GM13976 (cell line): ENCODE measurements around the gene PHC2.

ENCODE experiments used
- DNase-seq: peaks from one replicate; pipeline ENCODE4 v3.0.0; 2012; ENCODE audit warnings: low spot score
- in situ Hi-C: fragments of 300-500 bp; cut with MboI; formaldehyde crosslinking; loops from one replicate; pipeline ENCODE4 v1.12.0; 2022; ENCODE audit warnings: low sequenced_read_pairs, mixed read lengths, inconsistent platforms; ENCODE audit not compliant: unreplicated experiment
- TF ChIP-seq, protein P1 (sequence below): IDR thresholded peaks from 2 replicates; pipeline ENCODE4 v1.5.1; 2012; ENCODE audit warnings: borderline replicate concordance, mild to moderate bottlenecking; ENCODE audit not compliant: insufficient read depth; ENCODE audit errors: extremely low read depth, missing control alignments, control extremely low read depth

PHC2 gene

DNA sequence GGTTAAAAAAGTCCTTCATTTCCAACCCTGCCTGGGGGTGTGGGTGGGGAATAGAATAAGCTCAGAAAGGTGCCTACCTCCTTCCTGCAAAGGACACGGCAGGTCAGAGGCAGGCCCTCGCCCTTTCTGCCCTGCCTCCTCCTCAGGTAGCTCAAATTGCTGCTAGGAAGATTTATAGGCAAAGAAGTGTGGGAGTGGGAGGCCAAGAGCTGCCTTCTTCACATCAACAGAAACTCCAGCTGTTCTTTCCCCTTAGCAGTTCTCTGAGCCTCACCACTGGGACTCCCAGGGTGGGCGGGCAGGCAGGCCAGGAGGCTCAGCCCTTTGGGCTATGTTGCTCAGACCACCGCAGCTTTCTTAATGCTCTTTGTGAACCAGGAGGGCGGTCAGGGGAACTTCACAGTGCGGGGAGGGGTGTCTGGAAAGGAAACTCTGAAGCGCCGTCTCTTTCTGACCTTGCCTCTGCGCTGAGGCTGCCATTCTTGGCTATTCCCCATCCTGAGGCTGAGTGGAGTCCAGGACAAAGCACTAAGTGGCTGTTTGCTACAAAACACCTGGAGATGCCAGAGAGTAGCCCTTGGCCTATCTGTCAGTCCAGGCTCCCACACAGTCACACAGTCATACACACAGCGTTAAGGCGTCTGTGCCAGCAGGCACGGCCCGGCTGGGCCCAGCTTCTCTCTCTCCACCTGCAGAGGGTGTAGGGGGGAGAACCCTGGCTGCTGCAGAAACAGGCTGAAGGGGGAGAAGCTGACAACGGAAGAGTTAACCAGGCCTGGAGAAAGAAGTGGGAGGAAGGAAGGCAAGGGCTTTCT lies 107.0 kb downstream of the PHC2 start:
- in situ Hi-C loops, result no loop called here
- TF ChIP-seq, protein P1, sequence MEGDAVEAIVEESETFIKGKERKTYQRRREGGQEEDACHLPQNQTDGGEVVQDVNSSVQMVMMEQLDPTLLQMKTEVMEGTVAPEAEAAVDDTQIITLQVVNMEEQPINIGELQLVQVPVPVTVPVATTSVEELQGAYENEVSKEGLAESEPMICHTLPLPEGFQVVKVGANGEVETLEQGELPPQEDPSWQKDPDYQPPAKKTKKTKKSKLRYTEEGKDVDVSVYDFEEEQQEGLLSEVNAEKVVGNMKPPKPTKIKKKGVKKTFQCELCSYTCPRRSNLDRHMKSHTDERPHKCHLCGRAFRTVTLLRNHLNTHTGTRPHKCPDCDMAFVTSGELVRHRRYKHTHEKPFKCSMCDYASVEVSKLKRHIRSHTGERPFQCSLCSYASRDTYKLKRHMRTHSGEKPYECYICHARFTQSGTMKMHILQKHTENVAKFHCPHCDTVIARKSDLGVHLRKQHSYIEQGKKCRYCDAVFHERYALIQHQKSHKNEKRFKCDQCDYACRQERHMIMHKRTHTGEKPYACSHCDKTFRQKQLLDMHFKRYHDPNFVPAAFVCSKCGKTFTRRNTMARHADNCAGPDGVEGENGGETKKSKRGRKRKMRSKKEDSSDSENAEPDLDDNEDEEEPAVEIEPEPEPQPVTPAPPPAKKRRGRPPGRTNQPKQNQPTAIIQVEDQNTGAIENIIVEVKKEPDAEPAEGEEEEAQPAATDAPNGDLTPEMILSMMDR, result no peak
- no peak for DNase-seq

DNA sequence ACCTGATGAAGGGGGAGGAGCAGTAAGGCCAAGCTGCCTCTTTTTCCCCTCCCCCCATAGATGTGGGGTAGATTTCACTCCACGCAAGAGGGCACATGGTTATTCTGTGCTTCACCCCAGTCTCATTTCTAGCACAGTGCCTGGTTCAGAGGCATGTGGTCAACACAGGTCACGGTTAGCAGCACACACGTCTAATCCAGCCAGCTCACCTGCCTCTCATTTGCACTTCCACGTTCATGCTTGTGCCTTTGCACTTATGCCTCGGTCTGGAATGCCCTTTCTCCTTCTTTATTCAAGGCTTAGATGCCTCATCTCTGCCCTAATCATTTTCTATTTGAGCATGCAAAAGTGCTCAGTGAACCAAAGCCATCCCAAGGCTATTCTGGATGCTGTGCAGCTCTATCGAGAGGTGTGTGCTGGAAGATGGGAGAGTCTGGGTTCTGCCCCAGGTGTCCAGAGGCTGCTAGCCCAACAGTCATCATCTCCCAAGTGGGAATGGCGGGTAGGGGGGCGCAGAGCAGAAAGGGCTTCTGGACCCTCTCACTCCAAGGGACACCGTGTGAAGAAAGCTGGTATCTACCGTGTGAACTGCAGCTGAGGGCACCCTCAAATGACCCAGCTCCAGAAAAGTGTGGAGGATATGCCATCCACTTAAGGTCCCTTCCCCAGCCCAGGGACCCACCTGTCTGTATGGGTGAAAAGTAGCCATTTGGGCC lies 107.9 kb downstream of the PHC2 start:
- TF ChIP-seq, protein P1, result no peak
- in situ Hi-C loops, result no loop called here
- DNase-seq, result no peak

DNA sequence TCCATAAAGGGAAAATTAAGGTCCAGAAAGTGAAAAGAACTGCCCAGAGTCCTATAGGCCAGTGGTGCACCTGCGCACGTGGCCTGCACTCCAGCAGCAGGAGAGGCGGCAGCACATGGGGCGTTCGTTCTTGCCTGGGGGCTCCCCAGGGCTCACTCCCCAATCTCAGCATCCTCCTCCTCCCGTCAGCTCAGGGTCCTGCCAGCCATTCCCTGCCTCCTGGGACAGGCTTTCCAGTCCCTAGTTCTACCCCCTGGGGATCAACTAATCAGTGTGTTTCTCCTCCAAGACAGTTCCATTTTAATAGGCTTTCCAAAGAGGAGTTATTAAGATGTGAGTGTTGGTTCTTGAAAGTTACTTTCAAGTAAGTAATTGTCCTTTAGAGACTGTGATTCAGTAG lies 108.8 kb downstream of the PHC2 start:
- TF ChIP-seq, protein P1, result no peak
- in situ Hi-C loops, result no loop called here
- DNase-seq, result no peak

DNA sequence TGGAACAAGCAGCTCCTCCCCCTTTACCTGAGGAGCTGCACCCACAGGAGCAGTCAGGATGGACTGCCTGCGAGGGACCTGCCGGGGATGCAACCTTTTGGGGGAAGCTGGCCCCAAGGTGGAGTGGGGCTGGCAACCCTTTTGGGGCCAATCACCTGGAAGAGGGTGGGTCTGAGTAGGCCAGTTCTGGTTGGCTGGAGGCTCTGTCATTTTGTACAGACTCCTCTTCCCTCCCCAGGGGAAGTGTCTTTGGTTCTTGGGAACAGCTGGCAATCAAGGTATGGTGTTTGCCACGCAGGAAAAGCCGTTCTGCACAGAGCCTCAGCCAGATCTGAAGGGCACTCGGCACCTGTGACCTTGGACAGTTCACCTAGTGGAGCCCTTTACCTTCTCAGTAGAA lies 109.7 kb downstream of the PHC2 start:
- TF ChIP-seq, protein P1, result no peak
- in situ Hi-C loops, result no loop called here

DNA sequence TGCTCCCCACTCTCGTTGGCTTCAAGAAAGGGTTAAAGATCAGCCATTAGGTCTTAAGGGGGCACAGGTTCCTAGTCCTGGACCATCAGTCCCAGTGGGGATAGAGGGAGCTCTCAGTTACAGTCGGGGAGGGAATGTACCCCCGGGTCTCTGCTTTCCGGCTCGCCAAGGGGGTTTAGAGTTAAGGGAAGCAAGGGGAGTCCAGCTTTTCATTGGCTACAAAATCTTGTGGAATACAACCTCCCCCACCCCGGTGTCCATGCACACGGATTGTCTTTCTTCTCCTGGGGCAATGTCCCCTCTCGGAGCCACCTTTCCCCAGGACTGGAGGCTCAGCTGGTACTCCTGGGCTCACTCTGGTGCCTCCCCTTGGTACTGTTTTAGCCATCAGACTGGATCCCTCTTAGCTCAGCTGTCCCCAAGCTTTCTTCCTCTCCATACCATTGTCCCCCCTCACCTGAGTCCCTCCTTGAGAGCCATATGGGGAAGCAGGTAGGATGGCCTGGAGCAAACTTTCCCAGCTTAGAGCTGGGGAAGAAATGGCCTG lies 110.2 kb downstream of the PHC2 start, which contains the start of gene A3GALT2:
Gene A3GALT2, minus strand, starts transcription at position 480 of the 547 bp plus-strand sequence. Its CDS starts 0 bp downstream, at position 480.
- TF ChIP-seq, protein P1, result no peak
- no peak for DNase-seq
- in situ Hi-C loops, result no loop called here

More for the DNA sequence above, 109.7 kb downstream of the PHC2 start:
- no peak for DNase-seq

DNA sequence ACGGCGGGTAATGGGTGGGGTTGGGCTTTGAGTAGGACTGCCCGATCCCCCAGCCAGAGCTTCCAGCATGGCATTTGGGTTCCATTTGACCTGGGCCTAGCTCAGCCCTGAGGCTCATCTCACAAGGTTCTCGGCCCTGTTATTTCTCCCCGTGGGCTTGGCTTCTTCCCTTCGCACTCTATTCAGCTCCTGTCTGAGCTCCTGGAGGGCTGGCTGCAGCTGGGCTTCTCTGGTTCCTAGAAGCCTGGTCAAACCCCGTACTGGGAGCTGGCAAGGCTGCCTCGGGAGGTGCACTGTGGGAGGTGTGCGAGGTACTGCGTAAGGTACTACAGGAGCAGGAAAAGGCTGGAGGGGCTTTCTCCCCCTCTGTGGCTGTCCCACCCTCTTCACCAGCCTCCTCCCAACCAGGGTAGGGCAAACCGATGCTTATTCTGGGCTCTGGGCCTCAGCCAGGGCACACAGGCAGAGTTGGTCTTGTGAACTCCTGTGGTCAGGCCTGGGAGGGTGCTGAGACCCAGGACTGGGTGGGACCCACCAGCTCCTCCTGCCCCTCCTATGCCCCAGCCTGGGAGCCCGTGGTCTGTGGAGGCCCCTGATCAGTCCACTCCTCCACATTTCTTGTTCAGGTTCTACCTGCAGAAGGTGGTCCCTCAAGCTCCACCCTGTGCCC lies 110.8 kb downstream of the PHC2 start:
- in situ Hi-C loops, result no loop called here
- TF ChIP-seq, protein P1, result no peak
- DNase-seq, result no peak
